ENCODE measurements around the gene MPO.

Gene MPO

DNA sequence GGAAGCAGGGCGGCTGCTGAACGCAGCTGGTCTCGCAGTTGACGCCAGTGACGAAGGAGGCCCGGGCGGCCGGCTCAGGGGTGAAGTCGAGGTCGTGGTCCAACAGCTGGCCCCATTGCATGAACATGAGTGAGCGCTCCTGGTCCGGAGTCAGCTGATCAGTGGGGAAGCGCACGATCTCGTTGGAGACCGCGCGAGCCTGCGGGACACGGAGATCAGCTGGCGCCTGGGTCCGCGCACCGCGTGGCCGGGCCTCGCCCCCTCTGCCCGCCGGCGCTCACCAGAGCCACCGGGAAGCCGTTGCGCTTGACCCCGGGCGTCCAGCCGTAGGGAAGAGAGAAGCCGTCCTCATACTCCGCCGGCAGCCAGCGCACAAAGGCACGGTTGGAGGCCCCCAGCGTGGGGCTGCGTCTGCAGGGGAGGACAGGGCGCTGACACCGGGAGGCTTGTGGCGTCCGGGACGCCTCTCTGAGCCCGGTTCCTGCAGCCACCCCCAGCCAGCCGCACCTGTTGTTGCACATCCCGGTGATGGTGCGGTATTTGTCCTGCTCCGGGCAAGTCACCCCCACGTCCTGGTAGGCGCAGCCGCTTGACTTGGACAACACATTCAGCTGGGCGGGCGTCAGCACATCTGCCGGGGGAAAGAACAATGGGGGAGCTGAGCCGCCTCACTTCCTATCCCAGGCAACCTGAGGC lies 1.6 kb downstream of the MPO start:
- no peak for DNase-seq (ENCODE audit: low read depth in 3 of 3)

DNA sequence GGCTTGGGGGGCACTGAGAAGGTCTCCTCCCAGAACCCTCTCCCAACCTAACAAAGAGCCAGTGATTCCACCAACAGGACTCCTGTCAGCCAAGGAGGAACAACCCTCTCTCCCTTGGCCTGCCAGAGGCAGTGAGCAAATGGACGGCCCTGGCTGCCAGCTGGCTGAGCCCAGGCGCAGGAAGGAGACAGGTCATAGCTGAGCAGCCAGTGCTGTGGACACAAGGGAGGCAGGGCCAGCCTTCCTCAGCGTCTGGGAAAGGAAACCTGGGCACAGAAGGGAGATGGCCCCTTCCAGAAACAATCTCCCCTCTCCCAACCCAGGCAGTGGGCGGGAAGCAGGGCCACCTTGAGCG lies 2.1 kb downstream of the MPO start:
- no peak for DNase-seq (ENCODE audit: low read depth in 3 of 3)

DNA sequence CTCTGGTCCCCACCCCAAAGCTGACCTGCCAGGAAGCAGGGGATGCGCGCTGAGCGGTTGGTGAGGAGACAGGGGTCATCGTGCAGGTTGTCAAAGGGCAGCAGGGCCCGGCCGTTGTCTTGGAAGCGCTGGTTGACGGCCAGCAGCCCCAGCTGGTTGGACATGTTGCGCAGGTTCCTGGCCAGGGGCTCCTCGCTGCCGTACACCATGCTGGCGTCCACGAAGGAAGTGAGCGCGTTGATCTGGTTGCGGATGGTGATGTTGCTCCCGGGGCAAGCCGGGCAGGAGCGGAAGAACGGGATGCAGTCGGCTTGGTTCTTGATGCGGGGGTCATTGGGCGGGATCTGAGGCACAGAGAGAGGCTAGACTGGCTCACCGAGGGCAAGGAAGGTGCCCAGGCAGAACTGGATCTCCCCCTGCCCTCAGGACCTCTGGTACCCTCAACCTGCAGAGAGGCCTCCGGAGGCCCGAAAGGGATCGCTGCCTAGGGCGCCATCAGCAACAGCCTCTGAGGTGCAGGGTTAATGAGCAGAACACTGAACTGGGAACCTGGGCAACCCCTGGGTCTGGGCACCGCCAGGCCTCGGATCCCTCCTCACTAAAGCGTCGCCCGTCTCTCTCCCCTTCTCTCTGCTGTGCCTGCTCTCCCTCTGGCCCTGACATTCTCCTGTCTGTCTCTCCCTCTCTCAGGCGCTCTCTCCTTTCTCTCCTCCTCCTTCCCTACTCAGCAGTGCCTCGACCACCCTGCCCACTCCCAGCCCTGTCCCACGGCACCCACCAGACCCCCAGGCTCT lies 2.7 kb downstream of the MPO start:
- DNase-seq (ENCODE audit: low read depth in 3 of 3) = no peak

DNA sequence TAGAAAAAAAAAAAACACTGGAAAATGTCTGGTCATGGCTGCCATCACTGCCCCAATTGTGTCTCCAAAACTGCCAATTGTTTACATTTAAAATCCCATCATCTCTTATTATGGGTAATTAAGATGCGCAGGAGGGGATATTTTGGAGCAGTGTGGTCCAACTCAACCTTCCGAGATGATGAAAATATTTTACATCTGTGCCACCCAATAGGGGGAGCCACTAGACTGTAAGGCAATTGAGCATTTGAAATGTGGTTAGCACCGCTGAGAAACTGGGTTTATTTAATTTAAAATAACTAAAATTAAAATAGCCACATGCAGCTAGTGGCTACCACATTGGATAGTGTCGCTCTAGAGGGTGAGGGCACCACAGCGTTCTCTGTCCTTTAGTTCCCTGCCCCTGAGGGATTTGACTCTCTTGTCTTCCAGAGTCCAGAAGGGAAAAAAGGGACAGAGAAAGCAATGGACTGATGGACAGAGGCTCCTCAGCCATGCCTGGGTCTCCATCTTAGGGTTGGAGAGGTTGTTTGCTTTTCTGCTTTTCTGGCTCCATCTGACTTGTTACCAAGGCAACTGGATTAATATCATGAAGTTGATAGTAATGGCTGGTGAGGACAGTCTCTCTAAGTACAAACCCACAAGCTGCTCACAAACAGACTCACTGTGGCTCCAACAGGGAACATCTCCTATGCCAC lies 3.5 kb downstream of the MPO start:
- no peak for DNase-seq (ENCODE audit: low read depth in 3 of 3)

DNA sequence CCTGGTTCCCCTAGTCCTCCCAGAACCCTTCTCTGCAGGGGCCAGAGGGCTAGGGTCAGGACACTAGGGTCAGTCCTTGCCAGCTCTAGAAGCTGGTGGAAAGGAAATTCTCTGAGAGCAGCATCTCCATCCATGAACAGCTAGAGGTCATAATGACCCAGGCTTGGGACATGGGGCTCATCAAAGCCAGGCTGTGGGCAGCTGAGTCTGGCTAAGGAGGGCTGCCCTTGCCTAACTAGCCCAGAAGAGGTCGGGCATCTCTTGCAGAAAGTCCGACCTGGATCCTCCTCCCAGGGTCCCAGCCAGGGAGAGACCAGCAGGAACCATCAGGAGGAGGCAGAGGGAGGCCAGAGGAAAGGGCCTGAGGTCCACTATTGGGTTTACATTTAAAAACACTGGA lies 4.3 kb downstream of the MPO start:
- DNase-seq (ENCODE audit: low read depth in 3 of 3) = no peak

DNA sequence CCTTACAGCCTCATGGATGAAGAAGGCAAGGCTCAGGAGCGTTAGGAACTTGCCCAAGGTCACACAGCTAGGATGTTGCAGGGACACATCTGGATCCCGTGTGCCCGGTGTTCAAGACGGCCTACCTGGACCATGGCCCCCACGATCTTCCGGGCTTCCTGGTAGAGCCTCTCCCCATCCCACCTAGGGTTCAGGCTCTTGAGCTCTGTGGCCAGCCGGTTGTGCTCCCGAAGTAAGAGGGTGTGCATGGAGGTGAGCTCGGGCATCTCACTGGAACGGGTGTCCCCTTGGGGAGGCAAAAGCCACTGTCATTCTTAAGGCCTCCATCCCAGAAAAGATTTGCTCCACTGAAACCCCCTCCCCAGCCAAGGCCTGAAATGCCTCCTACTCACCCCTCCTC lies 5.3 kb downstream of the MPO start:
- DNase-seq (ENCODE audit: low read depth in 3 of 3) = no peak

DNA sequence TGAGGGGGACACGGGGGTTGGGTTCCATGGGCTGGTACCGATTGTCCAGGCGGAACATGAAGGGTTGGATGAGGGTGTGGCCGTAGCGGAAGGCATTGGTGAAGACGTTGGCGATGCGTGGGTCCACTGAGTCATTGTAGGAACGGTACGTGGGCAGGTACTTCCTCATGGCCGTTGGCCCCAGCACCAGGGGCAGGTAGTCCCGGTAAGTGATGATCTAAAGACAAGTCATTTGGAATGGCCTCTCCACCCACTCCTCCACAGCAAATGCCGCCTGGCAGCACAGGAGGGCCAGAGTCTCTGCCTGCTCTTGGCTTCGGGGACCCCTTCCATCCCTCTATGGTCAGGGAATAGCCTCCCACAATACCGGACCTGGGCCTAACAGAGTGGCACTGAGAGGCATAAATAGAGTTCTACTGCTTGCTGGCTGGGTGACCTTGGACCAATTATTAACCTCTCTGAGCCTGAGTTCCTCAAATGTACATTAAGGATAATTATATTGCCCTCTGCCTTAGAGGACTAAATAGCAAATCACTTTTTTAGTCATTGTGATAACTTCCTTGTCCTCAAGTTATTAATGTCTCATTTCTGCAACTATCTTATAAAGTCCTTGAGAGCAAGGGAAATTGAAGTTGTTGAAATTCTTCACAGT lies 7.2 kb downstream of the MPO start:
- DNase-seq (ENCODE audit: low read depth in 3 of 3) = no peak

DNA sequence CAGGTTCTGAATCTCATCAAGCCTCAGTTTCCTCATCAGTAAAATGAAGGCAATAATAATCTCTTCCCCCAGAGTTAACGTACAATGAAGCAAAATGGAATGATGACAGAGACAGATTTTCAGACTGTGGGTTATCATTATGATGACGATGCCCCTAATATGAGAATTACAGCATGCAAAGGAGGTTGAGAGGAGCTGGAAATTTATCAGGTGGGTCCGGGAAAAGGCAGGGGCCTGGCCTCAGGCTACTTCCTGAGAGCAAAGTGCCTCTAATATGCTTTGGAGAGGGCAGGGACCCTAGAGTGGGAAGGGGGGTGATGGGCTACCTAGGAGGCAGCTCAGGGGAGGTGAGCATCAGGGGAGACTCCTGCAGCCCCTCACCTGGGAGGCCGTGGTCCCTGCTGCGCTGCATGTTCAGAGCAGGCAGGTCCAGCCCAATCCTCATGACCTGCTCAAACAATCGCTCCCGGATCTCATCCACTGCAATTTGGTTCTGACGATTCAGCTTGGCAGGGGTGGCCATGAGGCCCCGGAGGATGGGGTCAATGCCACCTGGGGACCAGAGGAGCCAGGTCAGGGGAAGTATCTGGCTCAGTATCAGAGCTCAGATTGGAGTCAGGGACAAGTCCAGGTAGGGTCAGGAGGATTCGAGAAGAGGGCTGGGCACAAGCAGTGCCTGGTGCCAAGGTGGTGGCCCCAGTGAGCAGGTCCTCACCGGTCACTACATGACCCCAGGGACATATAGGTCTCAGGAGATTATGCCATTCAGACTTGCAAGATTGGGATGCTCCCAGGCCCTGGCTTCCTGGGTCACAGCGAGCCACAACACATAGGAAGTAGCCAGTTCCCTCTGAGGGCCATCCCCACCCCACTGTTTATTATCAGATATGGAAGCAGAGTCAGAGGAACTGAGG lies 8.1 kb downstream of the MPO start:
- DNase-seq (ENCODE audit: low read depth in 3 of 3) = no peak

DNA sequence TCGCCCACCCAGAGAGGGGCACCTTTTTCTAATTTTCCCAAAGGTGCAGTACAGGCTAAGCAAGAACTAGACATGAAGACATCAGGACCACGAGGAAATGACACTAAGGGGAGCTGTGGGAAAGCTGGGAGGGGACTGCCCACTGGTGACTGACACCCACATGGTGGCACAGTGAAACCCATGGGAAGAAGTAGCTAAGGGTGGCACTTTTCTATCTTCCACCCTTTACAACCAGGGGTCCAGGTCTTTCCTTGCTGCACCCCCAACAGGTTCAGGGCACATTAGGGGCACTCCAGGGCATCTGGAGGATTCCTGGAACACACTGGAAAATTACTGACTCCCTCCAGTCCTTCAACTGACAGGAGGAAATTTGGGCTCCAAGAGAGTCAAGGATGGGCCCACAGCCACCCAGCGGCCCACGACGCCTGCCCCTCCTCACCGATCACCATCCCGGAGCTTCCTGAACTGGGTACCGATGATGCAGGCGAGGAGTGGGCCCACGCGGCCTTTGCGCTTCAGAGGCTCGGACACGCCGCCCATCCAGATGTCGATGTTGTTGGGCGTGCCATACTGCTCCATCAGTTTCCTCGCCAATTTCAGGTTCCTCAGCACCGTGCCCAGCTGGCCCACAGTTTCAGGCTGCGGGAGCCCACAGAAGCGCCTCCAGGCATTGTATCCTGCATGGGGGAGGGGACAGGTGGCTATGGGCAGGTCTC lies 9.4 kb downstream of the MPO start:
- DNase-seq (ENCODE audit: low read depth in 3 of 3) = no peak

DNA sequence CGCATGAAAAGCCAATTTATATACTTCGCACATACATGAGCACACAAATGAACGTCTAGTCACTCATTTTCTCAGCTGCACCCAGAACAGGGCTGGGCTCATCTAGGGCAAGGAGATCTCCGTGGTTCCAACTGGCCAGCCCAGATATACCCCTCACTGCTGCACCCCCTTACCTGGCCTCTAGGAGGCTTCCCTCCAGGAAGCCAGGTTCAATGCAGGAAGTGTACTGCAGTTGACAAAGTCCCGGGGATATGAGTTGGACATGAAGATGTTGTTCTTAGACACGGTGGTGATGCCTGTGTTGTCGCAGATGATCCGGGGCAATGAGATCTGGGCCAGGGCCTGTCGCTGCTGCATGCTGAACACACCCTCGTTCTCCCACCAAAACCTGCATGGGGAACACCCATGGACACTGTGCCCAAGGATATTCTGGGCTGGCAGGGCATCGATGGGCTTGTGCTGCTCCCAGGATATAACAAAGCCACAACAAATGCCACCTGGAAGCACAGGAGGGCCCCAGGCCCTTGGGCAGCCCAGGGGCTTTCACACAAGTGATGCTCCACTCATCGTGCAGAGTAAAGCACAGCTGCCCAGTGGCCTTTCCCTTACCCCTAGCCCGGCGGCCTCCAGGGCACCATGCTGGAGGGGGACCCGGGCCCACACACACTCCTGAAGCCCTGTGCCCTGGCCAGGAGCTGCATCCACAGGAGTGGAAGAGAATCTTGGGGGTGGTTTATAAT lies 10.1 kb downstream of the MPO start:
- DNase-seq (ENCODE audit: low read depth in 3 of 3) = no peak

DNA sequence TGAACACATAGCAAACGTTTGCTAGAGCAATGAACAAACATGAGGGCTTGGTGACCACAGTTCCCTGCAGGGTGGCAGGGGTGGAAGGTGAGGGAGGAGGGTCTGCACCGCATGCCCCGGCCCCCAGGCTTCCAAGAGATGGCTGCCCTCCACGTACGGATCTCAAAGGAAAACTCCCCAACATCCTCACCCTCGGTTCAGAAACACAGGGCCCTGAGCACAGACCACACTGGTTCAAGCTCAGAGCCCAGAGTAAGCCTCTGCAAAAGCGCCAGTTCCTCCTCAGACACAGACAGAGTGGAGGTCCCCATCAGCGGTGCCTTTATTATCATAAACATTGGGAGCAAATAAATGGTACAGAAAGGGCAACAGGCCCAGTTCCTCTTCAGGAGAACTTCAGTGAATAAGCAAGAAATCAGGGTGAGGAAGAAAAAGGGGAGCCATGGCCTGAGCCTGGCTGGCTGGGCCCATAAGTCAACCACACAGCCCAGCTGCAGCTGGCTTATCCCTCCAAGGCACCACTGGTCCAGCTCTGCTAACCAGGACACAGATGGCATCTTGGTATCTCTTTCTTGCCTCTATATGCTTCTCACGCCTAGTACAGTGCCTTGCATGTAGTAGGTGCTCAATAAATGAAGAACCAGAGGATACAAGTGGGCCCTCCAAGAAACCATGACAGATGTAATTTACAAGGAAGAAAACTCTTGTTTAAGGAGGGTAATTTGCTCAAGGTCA lies 11.0 kb downstream of the MPO start:
- DNase-seq (ENCODE audit: low read depth in 3 of 3) = no peak

DNA sequence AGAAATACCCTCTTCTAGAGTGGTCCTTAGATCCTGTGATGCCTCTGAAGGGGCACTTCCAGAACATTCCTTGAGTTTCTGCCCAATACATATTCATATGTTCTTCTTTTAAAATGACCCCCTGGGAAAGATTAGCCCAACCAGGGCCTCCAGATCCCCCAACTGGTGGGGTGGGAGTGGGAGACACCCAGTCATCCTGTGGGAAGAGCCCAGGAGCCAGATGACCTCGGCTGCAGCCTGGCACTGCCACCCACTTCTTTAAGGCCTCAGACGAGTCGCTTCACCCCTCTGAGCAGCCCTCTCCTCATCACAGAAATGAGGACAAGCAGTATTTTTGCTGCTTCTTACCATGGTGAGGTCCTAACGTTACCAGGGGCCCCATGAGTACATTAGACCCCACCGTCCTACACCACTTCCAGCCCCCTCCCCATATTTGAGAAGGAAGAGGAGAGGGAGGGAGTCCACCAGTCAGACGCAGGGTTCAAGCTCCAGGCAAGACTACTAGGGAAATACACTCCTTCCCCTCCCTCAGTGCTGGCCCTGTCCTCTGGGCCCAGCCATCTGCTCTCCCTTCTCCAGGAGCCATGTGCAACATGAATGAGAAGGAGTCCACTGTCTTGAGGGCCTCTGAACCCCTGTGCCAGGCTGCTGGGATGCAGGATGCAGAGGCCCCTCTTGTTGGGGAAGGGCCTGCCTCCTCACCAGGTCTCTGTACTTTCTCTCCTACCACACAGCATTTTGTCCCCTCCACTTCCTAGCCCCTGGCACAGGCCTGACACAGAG lies 11.8 kb downstream of the MPO start:
- no peak for DNase-seq (ENCODE audit: low read depth in 3 of 3)

DNA sequence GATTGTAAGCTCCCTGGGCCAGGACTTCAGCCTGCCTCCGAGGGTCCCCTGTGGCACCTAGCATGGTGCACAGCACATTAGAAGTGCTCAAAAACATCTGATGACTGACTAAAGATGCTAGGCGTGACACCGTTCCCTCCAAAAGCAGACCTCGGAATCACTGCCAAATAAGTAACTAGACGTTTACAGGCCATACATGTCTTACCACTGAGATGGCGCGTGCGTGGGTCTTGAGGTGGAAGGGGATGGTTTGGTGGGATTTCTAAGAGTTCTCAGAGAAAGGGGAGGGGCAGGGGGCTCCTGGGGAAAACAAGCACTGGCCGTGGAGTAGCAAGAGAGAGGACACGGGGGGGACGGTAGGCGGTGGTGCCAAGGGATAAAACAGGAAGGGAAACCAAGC lies 12.4 kb downstream of the MPO start:
- DNase-seq (ENCODE audit: low read depth in 3 of 3) = no peak

DNA sequence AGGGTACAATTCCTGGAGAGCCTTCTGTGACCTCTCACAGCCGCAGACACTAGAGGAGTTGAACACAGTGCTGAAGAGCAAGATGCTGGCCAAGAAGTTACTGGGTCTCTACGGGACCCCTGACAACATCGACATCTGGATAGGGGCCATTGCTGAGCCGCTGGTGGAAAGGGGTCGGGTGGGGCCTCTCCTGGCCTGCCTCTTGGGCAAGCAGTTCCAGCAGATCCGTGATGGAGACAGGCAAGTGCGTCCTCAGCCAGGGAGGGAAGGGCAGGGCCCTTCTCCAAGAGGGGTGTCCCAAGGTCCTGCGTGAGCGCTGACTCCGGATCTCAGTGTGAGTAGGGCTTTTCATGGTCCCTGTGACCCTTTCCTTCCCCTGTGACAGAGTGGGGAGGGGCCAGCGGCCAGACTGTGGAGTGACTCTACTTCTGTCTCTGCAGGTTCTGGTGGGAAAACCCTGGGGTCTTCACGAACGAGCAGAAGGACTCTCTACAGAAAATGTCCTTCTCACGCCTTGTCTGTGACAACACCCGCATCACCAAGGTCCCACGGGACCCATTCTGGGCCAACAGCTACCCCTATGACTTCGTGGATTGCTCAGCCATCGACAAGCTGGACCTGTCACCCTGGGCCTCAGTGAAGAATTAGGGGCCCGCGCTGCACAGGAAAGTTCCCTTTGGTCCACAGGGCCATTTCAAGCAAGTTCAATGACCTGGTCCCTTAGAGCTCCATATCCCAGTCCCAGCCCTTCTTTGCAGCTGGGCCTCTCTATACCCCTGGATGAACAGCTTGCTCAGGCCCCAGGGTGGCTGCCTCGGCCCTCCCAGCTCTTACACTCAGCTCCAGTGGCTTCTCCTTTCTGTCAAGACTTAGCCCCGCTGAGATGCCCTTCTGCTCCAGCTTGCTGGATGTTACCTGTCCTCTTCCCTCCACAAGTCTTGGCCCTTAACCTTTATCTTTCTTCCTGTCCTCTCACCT lies 13.1 kb downstream of the MPO start:
- no peak for DNase-seq (ENCODE audit: low read depth in 3 of 3)

DNA sequence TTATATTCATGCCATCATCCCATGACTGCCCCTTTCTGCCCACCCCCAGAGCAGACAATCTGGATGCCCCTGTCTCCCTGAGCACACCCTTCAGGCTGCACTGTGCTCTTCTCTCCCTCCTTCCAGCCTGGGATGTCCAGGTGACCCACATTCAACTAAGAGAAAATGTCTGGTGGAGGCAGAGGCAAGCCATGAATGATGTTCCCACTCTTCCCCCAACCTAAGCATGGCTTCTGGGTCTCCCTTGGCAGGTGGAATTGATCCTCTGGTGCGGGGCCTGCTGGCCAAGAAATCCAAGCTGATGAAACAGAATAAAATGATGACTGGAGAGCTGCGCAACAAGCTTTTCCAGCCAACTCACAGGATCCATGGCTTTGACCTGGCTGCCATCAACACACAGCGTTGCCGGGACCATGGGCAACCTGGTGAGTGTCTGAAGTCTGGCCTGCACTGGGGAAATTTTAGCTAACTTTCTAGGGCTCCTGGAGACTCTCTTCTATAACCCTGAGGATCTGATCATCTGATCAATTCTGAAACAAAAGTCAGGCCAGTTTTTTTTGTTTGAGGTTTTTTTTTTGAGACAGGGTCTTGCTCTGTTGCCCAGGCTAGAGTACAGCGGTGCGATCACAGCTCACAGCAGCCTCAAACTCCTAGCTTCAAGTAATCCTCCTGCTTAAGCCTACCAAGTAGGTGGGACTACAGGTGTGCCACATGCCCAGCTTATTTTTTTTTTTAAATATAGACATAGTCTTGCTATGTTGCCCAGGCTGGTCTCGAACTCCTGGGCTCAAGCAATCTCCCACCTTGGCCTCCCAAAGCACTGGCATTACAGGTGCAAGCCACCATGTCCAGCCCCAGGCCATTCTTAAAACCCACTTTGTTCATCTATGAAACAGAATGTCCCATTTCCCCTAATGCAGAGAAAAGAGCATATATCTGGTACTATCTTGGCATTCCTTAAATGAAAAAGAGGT lies 14.5 kb downstream of the MPO start:
- DNase-seq (ENCODE audit: low read depth in 3 of 3) = no peak

DNA sequence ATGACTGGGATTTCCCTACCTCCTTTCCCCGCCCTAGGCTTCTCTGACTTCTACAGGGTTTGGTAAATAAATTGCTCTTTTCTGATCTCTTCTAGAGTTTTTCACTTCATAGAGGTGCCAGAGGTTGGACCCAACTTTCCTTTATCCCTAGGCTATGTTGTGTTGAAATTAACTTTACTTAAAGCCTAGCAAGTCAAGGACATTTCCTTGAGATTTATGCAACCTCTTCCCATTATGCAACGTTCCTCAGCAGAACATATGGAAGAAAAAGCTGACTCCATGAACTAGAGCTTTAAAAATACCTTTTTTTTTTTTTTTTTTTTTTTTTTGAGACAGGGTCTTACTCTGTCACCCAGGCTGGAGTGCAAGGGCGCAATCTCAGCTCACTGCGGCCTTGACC lies 15.5 kb downstream of the MPO start:
- DNase-seq (ENCODE audit: low read depth in 3 of 3) = no peak
